Measurements from ENCODE around the gene SHTN1. TPM values are rescaled to one million over a fixed set of nuclear protein-coding genes. Genes with fewer than 3 reads are reported as not detected.

Gene SHTN1
- total RNA-seq, 1 donor from 2014 or later, result 38.6 TPM

DNA sequence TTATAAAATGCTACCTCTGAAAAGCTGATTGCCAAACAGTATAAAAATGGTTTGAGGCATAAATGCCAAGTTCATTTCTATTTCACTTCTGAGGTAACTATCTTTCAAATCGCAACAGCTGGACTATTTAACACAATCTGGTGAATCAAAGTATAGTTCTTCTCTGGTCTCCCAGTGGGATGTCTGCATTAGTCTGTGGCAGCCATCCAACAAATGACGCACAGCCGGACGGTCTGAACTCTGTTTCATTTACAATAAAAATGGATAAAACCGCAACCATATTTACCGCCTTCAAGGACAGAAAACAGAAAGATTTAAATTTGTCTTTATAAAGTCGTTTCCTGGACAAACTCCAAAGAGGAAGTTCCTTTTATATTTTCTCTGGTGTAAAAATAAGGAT lies 113.8 kb downstream of the SHTN1 start:
- TF ChIP-seq, protein P1, sequence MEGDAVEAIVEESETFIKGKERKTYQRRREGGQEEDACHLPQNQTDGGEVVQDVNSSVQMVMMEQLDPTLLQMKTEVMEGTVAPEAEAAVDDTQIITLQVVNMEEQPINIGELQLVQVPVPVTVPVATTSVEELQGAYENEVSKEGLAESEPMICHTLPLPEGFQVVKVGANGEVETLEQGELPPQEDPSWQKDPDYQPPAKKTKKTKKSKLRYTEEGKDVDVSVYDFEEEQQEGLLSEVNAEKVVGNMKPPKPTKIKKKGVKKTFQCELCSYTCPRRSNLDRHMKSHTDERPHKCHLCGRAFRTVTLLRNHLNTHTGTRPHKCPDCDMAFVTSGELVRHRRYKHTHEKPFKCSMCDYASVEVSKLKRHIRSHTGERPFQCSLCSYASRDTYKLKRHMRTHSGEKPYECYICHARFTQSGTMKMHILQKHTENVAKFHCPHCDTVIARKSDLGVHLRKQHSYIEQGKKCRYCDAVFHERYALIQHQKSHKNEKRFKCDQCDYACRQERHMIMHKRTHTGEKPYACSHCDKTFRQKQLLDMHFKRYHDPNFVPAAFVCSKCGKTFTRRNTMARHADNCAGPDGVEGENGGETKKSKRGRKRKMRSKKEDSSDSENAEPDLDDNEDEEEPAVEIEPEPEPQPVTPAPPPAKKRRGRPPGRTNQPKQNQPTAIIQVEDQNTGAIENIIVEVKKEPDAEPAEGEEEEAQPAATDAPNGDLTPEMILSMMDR (IDR thresholded peaks at IDR 0.05; ENCODE audit: unreplicated experiment), result no peak
- Mint-ChIP-seq H3K4me1 (peaks cover 70% of the 10 kb centered on the region), H3K36me3 (no peaks in the 10 kb centered on the region), H3K27ac (peak overlapping the region; percentile 89), H3K9me3 (no peaks in the 10 kb centered on the region), H3K4me3 (peak overlapping the region; percentile 30), H3K27me3 (ENCODE audit: low read depth) (no peaks in the 10 kb centered on the region)
- peak; percentile 36 to 73 for DNase-seq (ENCODE audit: low spot score in 2 of 2, unreplicated experiment in 2 of 2)

DNA sequence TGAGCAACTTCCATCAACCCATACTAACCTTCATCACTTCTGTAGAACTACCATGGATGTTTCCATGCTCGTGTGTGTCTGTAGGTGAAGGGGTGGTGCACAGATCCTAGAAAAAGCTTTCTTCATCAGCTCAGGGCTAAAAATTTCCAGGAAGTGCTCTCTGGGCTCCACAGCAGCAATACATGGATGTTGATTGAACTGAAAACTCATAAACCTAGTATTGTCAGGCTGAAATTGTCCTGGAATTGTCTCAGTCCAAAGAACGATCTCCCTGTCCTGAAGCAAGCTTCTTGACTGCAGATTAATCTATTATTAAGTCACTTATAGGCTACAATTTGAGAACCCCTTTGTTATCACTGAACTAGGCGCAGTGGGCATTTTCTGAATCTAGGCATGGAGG lies 115.9 kb downstream of the SHTN1 start:
- no peak for DNase-seq (ENCODE audit: low spot score in 2 of 2, unreplicated experiment in 2 of 2)
- TF ChIP-seq, protein P1 (IDR thresholded peaks at IDR 0.05; ENCODE audit: unreplicated experiment), result no peak
- H3K36me3 Mint-ChIP-seq, result no peaks in the 10 kb centered on the region
- H3K4me1 Mint-ChIP-seq, result peaks cover 58% of the 10 kb centered on the region
- no peak overlapping the region for H3K4me3 Mint-ChIP-seq
- no peaks in the 10 kb centered on the region for H3K27me3 Mint-ChIP-seq (ENCODE audit: low read depth)
- H3K9me3 Mint-ChIP-seq, result no peaks in the 10 kb centered on the region
- H3K27ac Mint-ChIP-seq, result peak overlapping the region; percentile 84

DNA sequence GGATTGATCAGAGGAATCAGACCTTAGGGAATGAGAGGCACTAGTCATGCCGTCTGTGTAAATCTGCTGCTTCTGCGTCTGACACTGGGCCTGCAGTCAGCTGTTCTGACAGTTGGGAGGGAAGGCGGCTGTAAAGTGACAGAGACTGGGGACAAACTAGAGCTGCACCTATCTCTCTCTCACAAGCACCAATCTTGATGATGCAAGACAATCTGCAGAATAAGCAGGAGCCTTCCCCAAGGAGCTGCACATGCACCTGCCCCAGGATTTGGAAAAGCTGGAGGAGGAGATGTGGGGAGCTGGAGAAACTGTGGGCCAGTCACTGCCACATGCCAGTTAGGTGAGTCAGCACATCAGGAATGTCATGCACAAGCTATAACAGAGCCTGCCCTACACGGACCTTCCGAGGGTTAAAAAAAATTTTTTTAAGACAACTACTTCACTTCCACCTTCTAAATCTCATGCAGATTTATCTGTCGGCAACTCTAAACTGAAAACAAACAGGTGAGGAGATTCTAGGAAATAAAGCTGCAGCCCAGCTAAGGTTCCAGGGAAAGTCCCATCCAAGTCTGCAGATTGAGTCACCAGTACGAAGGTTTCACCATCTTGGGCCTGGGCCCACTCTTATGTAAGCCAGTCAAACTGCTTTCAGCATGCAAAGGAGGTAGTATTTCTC lies 116.5 kb downstream of the SHTN1 start:
- H3K9me3 Mint-ChIP-seq, result no peaks in the 10 kb centered on the region
- H3K27me3 Mint-ChIP-seq (ENCODE audit: low read depth), result no peaks in the 10 kb centered on the region
- H3K36me3 Mint-ChIP-seq, result no peaks in the 10 kb centered on the region
- TF ChIP-seq, protein P1 (IDR thresholded peaks at IDR 0.05; ENCODE audit: unreplicated experiment), result no peak
- H3K27ac Mint-ChIP-seq, result peak overlapping the region; percentile 84
- DNase-seq (ENCODE audit: low spot score in 2 of 2, unreplicated experiment in 2 of 2), result no peak
- peaks cover 53% of the 10 kb centered on the region for H3K4me1 Mint-ChIP-seq
- no peak overlapping the region for H3K4me3 Mint-ChIP-seq

DNA sequence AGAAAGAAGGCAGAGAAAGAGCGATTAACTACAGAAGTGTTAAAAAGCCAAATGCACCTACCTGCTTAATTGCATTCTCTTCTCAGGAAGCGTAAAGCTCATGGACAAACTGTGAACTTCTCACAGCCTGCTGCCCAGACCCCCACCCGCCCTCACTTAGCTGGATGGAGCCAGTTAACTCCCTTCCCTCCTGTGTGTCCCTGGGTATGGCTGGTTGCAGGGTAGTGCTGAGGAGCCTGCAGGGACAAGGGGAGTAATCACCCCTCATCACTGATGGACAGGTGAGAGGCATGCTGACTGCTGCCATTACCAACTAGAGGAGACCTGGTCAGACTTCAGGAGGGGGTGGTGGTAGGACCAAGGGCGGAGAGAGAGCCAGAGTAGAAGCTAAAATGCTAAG lies 118.2 kb downstream of the SHTN1 start:
- Mint-ChIP-seq H3K4me1 (peaks cover 46% of the 10 kb centered on the region), H3K36me3 (no peaks in the 10 kb centered on the region), H3K9me3 (no peaks in the 10 kb centered on the region), H3K27ac (peak overlapping the region; percentile 75), H3K27me3 (ENCODE audit: low read depth) (no peaks in the 10 kb centered on the region), H3K4me3 (no peak overlapping the region)
- TF ChIP-seq, protein P1 (IDR thresholded peaks at IDR 0.05; ENCODE audit: unreplicated experiment), result no peak
- DNase-seq (ENCODE audit: low spot score in 2 of 2, unreplicated experiment in 2 of 2), result no peak

DNA sequence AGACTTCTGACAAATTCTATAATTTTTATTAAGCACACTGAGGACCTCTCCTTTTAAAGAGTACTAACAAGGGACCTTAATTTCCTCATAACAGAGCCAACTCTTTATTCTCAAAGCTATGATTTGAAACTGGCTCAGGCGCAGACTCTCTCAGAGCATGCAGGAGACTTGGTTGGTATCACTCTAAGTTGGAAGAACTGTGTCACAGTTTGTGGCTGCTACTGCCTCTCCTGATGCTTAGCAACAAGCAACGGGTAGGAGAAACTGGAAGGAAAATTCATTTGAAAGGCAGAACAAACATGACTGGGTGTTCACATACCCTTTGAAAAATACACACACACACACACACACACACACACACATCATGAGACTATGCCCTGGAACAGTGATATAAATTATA lies 122.3 kb downstream of the SHTN1 start:
- TF ChIP-seq, protein P1 (IDR thresholded peaks at IDR 0.05; ENCODE audit: unreplicated experiment), result no peak
- Mint-ChIP-seq H3K9me3 (no peaks in the 10 kb centered on the region), H3K36me3 (no peaks in the 10 kb centered on the region)

More for the DNA sequence above, 122.3 kb downstream of the SHTN1 start:
- peaks cover 18% of the 10 kb centered on the region for H3K4me1 Mint-ChIP-seq
- no peak overlapping the region for H3K4me3 Mint-ChIP-seq
- DNase-seq (ENCODE audit: low spot score in 2 of 2, unreplicated experiment in 2 of 2), result no peak
- H3K27me3 Mint-ChIP-seq (ENCODE audit: low read depth), result peaks cover 3% of the 10 kb centered on the region
- H3K27ac Mint-ChIP-seq, result no peak overlapping the region
